Neuron (in vitro differentiated cells): ENCODE data around the gene STX16.

Source experiments
- H2AFZ ChIP-seq: one replicate; pipeline ENCODE4 v1.6.1; 2013; ENCODE audit warnings: low read depth, mild to moderate bottlenecking, inconsistent platforms, low read length, moderate library complexity
- H3K27me3 ChIP-seq: one replicate; pipeline ENCODE4 v1.6.1; 2013; ENCODE audit warnings: low read length; ENCODE audit not compliant: insufficient read depth
- H3K36me3 ChIP-seq: one replicate; pipeline ENCODE4 v1.6.1; 2013; ENCODE audit warnings: low read length; ENCODE audit not compliant: insufficient read depth
- H3K4me1 ChIP-seq: one replicate; pipeline ENCODE4 v1.6.1; 2013; ENCODE audit warnings: low read length; ENCODE audit not compliant: insufficient read depth
- H3K4me3 ChIP-seq: 2 replicates; pipeline ENCODE4 v1.5.1; 2013; ENCODE audit warnings: mild to moderate bottlenecking, low read length, moderate library complexity
- H3K9me3 ChIP-seq: one replicate; pipeline ENCODE4 v1.6.1; 2013; ENCODE audit warnings: low read length

Gene STX16

GRCh38 chr20:58708246-58708931, 57.3 kb downstream of the STX16 start:
- Histone ChIP-seq H3K36me3 (peaks cover 15% of the 10 kb centered on the region), H3K4me3 (no peak overlapping the region), H3K27me3 (no peaks in the 10 kb centered on the region), H2AFZ (no peak overlapping the region), H3K9me3 (peaks cover 7% of the 10 kb centered on the region), H3K4me1 (no peaks in the 10 kb centered on the region)

DNA sequence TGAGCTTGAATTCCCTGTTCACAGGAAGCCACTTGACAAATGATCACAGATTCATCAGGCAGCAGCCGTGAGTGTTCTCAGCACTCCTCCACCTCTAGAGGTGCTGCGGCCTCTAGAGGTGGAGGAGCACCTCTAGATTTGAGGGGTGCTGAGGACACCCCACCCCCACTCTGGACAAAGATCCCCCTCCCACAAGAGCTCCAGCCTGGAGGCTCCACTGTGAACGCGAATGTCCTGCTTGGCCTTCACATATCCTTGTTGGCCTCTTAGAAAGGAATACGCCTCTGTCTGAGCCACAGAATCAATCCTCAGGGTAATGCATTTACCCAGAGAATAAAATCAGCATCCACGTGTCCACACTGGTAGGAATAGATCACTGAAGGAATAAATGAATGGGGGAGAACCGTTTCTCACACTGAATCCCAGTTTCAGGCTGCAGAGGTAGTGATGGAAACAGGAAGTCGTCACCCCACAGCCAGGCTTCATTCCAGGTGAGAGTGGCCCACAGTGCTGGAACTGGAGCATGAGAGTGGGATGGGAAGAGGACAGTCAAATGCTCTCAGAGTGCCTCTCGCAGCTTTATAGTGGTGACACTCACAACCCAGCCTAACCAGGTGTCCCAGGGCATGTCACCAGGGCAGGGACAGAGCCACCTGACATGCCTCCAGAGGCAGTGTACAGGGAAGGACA, 58.1 kb downstream of the STX16 start:
- Histone ChIP-seq H3K27me3 (no peaks in the 10 kb centered on the region), H3K4me3 (no peak overlapping the region), H3K36me3 (peaks cover 9% of the 10 kb centered on the region), H3K9me3 (no peaks in the 10 kb centered on the region), H2AFZ (no peak overlapping the region), H3K4me1 (no peaks in the 10 kb centered on the region)

DNA sequence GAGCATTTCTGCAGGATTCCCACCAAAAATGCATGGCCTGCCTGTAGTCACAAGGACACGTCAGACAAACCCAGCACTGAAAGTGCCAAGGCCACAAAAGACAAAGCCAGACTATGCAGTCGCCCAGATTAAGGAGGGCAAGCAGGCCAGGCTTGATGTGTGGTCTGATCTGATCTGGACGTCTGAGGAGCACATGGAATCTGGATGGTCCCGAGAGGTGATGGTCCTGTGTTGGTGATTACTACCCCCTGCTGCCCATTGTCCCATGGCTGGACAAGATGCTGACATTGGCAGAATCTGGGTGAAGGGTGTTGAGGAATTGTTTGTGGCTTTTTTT, 58.6 kb downstream of the STX16 start:
- H3K36me3 ChIP-seq: peaks cover 9% of the 10 kb centered on the region
- H3K4me1 ChIP-seq: peaks cover under 1% of the 10 kb centered on the region
- H3K9me3 ChIP-seq: no peaks in the 10 kb centered on the region
- no peak overlapping the region for H3K4me3 ChIP-seq
- no peak overlapping the region for H2AFZ ChIP-seq
- H3K27me3 ChIP-seq: no peaks in the 10 kb centered on the region

DNA sequence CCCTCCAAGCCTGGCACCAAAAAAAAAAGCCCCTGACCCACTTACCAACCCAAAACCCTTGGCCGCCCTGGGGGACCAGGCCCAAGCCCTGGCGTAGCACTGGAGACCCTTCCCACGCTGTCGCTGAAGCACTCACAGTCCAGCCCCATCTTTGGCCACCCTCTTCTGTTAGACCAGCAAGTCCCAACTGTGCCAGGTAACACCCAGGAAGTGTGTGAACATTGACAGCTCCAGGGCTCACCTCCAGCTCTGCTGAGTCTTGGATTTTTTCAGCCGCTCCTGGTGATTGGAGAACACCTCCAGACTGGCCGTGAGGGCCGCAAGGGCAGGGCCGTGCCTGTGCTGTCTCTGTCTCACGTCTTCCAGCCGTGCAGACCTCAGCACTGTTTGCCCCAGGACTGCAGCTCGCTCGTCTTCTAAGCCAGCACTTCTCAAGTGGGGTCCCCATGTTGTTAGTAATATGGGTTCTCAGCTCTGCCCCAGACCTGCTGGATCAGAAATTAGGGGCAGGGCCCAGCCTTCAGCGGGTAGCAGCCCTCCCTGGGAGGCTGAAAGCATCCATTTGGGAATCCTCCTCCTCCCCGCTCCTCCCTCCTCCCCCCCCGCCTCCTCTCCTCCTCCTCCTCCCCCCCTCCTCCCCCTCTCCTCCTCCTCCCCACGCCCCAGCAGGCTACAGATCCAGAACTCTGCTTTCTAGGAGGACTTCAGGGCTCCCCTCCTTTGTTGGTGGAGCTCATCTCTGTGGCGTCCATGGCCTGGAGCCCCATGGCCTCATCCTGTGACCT, 59.6 kb downstream of the STX16 start:
- Histone ChIP-seq H3K27me3 (no peaks in the 10 kb centered on the region), H3K4me3 (no peak overlapping the region), H2AFZ (no peak overlapping the region), H3K4me1 (peaks cover 6% of the 10 kb centered on the region), H3K9me3 (no peaks in the 10 kb centered on the region), H3K36me3 (peaks cover 4% of the 10 kb centered on the region)

DNA sequence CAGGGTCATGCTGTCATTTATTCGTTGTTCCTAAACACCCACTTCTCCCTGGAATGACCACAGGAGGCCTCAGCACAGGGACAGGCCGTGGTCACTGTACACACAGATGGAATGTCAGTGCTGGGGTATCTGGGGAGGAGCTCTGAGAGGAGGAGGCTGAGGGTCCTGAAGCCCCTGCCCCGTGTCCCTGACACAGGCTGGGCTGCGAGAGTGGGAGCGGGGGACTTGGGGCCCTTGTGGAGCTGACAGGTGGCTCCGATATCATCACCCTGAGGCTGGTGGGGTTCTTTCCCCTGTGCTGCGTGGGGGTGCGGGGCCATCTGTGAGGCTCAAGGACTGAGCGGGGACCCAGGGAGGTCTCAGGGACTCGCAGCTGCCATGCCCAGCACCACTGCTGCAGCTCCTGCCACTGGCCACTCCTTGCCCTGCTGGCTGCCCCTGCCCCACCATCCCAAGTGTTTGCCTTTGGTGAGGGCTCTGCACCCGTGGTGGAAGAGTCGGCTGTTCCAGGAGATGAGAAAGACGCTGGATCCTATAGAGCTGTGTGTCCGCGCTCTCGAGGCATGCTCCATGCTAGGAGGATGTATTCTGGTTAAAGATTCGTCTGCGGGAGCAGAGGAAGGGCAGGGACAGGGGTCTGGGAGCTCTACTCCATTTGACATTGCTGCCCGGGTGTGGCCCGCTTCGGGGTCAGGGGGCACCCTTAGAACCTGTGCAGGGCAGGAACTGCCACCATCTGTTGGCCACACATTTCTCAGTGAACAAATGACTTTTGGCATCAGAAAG, 60.4 kb downstream of the STX16 start:
- Histone ChIP-seq H3K4me1 (peaks cover 13% of the 10 kb centered on the region), H3K9me3 (no peaks in the 10 kb centered on the region), H3K36me3 (peaks cover 4% of the 10 kb centered on the region), H3K4me3 (no peak overlapping the region), H2AFZ (no peak overlapping the region), H3K27me3 (no peaks in the 10 kb centered on the region)

- Histone ChIP-seq H3K4me3 (no peak overlapping the region), H3K27me3 (no peaks in the 10 kb centered on the region), H2AFZ (no peak overlapping the region), H3K9me3 (no peaks in the 10 kb centered on the region), H3K4me1 (peaks cover 21% of the 10 kb centered on the region), H3K36me3 (peaks cover 4% of the 10 kb centered on the region)
Observed at GRCh38 chr20:58712151-58712791, 61.2 kb downstream of the STX16 start.

DNA sequence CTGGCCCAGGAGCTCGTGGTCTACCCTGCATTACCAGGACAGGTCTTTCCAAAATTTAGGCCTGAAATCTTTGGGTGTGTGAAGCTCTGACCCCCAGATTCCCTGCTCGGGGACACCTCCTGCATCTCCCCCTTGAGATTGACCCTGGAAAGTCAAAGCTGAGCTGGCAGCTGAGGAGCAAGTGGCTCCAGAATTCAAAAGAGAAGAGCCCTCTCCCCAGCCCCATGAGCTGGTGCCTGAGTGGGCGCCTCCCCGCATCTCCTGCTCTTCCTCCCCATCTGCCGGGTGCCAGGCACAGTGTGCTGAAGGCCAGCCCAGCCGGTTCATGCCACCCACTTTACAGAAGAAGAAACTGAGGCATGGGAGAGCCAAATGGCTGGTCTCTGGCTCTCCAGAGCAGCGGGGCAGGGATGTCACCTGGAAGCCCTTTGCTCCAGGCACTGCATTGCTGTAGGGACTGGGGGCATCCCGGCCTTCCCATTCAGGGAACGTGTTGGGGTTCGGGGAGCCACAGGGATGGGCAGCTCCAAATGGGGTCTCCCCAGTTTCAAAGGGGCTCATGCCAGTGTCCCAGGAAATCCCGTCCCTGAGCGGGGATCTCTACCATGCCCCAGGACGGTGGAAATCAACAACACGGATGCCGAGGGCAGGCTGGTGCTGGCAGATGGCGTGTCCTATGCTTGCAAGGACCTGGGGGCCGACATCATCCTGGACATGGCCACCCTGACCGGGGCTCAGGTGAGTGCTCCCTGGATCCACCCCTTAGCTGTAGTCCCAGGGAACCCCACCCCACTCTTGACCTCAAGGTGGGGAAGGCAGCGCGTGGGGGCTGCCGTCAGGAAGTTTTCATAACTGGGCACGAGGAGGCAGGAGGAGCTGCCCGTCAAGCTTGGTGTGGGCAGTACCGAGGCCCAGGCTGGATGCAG, 62.0 kb downstream of the STX16 start:
- H3K4me1 ChIP-seq: peaks cover 25% of the 10 kb centered on the region
- H3K27me3 ChIP-seq: no peaks in the 10 kb centered on the region
- peaks cover 4% of the 10 kb centered on the region for H3K36me3 ChIP-seq
- no peak overlapping the region for H3K4me3 ChIP-seq
- H2AFZ ChIP-seq: no peak overlapping the region
- H3K9me3 ChIP-seq: no peaks in the 10 kb centered on the region

GRCh38 chr20:58713801-58714339, 62.8 kb downstream of the STX16 start:
- no peak overlapping the region for H3K4me3 ChIP-seq
- H3K27me3 ChIP-seq: no peaks in the 10 kb centered on the region
- no peaks in the 10 kb centered on the region for H3K36me3 ChIP-seq
- no peak overlapping the region for H2AFZ ChIP-seq
- peaks cover 29% of the 10 kb centered on the region for H3K4me1 ChIP-seq
- H3K9me3 ChIP-seq: no peaks in the 10 kb centered on the region

- H3K9me3 ChIP-seq: no peaks in the 10 kb centered on the region
- no peaks in the 10 kb centered on the region for H3K36me3 ChIP-seq
- peaks cover 29% of the 10 kb centered on the region for H3K4me1 ChIP-seq
- no peak overlapping the region for H3K4me3 ChIP-seq
- no peak overlapping the region for H2AFZ ChIP-seq
- no peaks in the 10 kb centered on the region for H3K27me3 ChIP-seq
Observed at GRCh38 chr20:58714340-58714922, 63.3 kb downstream of the STX16 start.

GRCh38 chr20:58714923-58715351, 63.9 kb downstream of the STX16 start:
- no peak overlapping the region for H2AFZ ChIP-seq
- no peaks in the 10 kb centered on the region for H3K27me3 ChIP-seq
- H3K9me3 ChIP-seq: no peaks in the 10 kb centered on the region
- H3K36me3 ChIP-seq: no peaks in the 10 kb centered on the region
- H3K4me1 ChIP-seq: peaks cover 29% of the 10 kb centered on the region
- H3K4me3 ChIP-seq: no peak overlapping the region

DNA sequence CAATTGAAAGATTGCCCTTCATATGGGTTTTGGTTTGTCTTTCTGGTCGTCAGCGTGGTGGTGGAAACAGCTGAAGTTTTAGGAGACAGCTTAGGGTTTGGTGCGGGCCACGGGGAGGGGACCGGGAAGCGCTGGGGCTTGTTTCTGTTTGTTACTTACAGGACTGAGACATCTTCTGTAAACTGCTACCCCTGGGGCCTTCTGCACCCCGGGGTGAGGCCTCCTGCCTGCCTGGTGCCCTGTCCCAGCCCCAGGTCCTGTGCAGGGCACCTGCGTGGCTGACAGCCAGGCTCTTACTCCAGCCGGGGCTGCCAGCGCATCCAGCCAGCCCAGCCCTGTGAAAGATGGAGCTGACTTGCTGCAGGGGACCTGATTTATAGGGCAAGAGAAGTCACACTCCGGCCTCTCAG, 64.3 kb downstream of the STX16 start:
- no peaks in the 10 kb centered on the region for H3K9me3 ChIP-seq

More for the DNA sequence above, 64.3 kb downstream of the STX16 start:
- Histone ChIP-seq H3K27me3 (no peaks in the 10 kb centered on the region), H2AFZ (no peak overlapping the region), H3K4me1 (peaks cover 29% of the 10 kb centered on the region), H3K4me3 (no peak overlapping the region), H3K36me3 (no peaks in the 10 kb centered on the region)
